ENCODE results near the gene SNRNP35. TPM values are rescaled to one million over a fixed set of nuclear protein-coding genes. Genes with fewer than 3 reads are reported as not detected.
A peak's percentile ranks its signal among the peaks of the same experiment; 100 is the strongest.
"Not testable (repeated sequence)": the region's sequence is repeated elsewhere in the genome, so short reads cannot be mapped to it uniquely, and the experiment has no call there.

Gene SNRNP35
- total RNA-seq = 10 to 100 TPM; 18.9 to 36.1 (median 27.8) TPM
- 10 to 100 TPM; 36.3 to 63.7 (median 55.4) TPM for polyA plus RNA-seq
- long read RNA-seq, donor 1, transcript SNRNP35-203 (2 exons, 1,975 nt) = major isoform, 11 of 13 reads
- long read RNA-seq, donor 1, partial matches to known transcripts = 0 of 13 reads
- long read RNA-seq, donor 1, other reads (novel, unspliced or antisense) = 0 of 13 reads
- long read RNA-seq, donor 2, transcript SNRNP35-203 (2 exons, 1,975 nt) = major isoform, 8 of 8 reads
- long read RNA-seq, donor 2, partial matches to known transcripts = 0 of 8 reads
- long read RNA-seq, donor 2, other reads (novel, unspliced or antisense) = 0 of 8 reads

DNA sequence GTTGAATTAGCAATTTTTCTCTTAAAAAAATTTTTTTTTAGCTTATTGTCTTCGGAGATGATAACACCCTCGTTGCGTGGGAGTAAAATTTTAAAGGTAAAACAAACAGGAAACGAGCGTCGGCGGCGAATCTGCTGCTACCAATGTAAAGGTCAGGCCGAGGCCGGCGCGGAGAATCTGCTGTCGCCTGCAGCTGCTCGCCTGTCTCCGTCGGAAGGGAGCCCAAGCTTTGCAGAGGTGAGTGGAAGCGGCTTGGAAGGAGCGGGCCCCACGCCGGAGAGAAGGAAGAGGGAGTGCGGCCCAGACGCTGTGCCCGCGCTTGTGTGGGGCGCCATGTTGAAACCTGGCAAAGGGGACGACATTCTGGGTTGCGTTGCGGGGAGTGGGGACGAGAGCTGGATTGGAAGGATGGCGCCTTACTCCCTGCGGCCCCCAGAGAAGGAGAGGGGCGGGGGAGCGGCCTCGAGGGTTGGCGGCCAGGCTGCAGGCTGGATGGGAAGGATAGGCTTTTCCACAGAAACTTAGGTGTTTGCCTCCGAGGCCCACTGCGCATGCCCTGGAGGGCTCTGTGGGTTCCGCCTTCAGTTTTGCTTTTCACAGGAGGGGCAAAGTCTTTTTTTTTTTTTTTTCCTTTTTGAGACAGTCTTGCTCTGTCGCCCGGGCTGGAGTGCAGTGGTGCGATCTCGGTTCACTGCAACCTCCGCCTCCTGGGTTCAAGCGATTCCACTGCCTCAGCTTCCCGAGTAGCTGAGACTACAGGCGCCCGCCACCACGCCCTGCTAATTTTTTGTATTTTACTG lies at the start of gene SNRNP35:
Gene SNRNP35, plus strand, starts transcription at position 160 of the 800 bp plus-strand sequence. CDS start 7,402 bp downstream, outside the sequence.
- peak in 1 of 3 donors; percentile 9 for TF ChIP-seq POLR2A (IDR thresholded peaks at IDR 0.05)
- TF ChIP-seq POLR2AphosphoS5 (IDR thresholded peaks at IDR 0.05) = peak; percentile 81 to 89 (median 85)
- TF ChIP-seq, protein P1, sequence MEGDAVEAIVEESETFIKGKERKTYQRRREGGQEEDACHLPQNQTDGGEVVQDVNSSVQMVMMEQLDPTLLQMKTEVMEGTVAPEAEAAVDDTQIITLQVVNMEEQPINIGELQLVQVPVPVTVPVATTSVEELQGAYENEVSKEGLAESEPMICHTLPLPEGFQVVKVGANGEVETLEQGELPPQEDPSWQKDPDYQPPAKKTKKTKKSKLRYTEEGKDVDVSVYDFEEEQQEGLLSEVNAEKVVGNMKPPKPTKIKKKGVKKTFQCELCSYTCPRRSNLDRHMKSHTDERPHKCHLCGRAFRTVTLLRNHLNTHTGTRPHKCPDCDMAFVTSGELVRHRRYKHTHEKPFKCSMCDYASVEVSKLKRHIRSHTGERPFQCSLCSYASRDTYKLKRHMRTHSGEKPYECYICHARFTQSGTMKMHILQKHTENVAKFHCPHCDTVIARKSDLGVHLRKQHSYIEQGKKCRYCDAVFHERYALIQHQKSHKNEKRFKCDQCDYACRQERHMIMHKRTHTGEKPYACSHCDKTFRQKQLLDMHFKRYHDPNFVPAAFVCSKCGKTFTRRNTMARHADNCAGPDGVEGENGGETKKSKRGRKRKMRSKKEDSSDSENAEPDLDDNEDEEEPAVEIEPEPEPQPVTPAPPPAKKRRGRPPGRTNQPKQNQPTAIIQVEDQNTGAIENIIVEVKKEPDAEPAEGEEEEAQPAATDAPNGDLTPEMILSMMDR (IDR thresholded peaks at IDR 0.05 in 8 of 11, conservative IDR thresholded peaks at IDR 0.05 in 3 of 11) = peak in 1 of 11 experiments; percentile 3
- H3K4me1 ChIP-seq = peaks cover 6 to 47% (median 23%) of the 10 kb centered on the region in 6 donors
- H3K27me3 ChIP-seq (replicated peaks in 1 of 7) = no peaks in the 10 kb centered on the region
- peak within 1 kb of the TSS; percentile 99 to 100 (median 100) for H3K27ac ChIP-seq
- H3K36me3 ChIP-seq = peaks cover 0 to 12% (median 2%) of the 10 kb centered on the region in 6 donors
- no peaks in the 10 kb centered on the region for H3K9me3 ChIP-seq
- peak within 1 kb of the TSS; percentile 64 to 78 (median 69) for H3K4me3 ChIP-seq
- DNase-seq = peak; percentile 93
- 0% methylated on average over 48 of the region's 48 CpGs for WGBS, 5 donors
- intact Hi-C loops (cut with DNase I; ENCODE audit: low total_unique reads) = no loop called here

GRCh38 chr12:123408619-123409018 lies 49.3 kb upstream of the SNRNP35 start:
- Histone ChIP-seq H3K27ac (peak overlapping the region in 4 of 8 donors; percentile 23 to 65 (median 40)), H3K36me3 (peaks cover 0 to 100% (median 60%) of the 10 kb centered on the region in 6 donors)
- DNase-seq; H3K4me1 ChIP-seq; H3K4me3 ChIP-seq; intact Hi-C loops (cut with DNase I; ENCODE audit: low total_unique reads); H3K27me3 ChIP-seq (replicated peaks in 1 of 7); H3K9me3 ChIP-seq: not testable (repeated sequence)
- peak in 1 of 3 donors; percentile 33 for TF ChIP-seq POLR2AphosphoS5 (IDR thresholded peaks at IDR 0.05)
- WGBS, 5 donors = 81 to 98% (median 96%) methylated on average over 3 to 7 of the region's 7 CpGs

GRCh38 chr12:123409284-123410040 lies 48.5 kb upstream of the SNRNP35 start:
- H3K27me3 ChIP-seq (replicated peaks in 1 of 7); H3K4me1 ChIP-seq; H3K4me3 ChIP-seq; H3K9me3 ChIP-seq; intact Hi-C loops (cut with DNase I; ENCODE audit: low total_unique reads); DNase-seq: not testable (repeated sequence)
- 84 to 90% (median 86%) methylated on average over 11 of the region's 11 CpGs for WGBS, 5 donors
- Histone ChIP-seq H3K36me3 (peaks cover 0 to 100% (median 55%) of the 10 kb centered on the region in 6 donors), H3K27ac (peak overlapping the region in 4 of 8 donors; percentile 11 to 65 (median 46))
- peak in 1 of 3 donors; percentile 27 for TF ChIP-seq POLR2AphosphoS5 (IDR thresholded peaks at IDR 0.05)

DNA sequence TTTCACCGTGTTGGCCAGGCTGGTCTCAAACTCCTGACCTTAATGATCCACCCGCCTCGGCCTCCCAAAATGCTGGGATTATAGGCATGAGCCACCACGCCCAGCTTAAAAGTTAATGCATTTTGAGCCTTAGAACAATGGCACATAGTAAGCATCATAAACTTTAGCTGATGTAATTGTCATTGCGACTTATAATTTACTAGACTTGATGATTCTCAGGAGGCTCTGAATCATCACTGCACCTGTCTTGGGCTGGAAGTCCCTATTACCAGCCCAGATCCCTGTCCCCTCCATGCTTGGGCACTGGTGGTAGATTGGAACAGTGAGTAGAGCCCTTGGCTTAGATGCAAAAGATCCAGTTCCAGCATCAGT lies 47.9 kb upstream of the SNRNP35 start:
- Histone ChIP-seq H3K9me3 (no peaks in the 10 kb centered on the region), H3K27me3 (replicated peaks in 1 of 7) (no peaks in the 10 kb centered on the region), H3K36me3 (peaks cover 0 to 100% (median 52%) of the 10 kb centered on the region in 6 donors), H3K4me1 (no peaks in the 10 kb centered on the region), H3K27ac (peak overlapping the region in 4 of 8 donors; percentile 11 to 56 (median 46)), H3K4me3 (no peak overlapping the region)
- TF ChIP-seq POLR2A (IDR thresholded peaks at IDR 0.05) (no peak), POLR2AphosphoS5 (IDR thresholded peaks at IDR 0.05) (peak in 1 of 3 donors; percentile 21)
- TF ChIP-seq, protein P1 (IDR thresholded peaks at IDR 0.05 in 8 of 11, conservative IDR thresholded peaks at IDR 0.05 in 3 of 11) = no peak
- intact Hi-C loops (cut with DNase I; ENCODE audit: low total_unique reads) = no loop called here
- no peak for DNase-seq
- WGBS, 5 donors = 94 to 98% (median 96%) methylated on average over 5 of the region's 5 CpGs

Measured in spleen (tissue), 13 donors.